Progenitor cell of endocrine pancreas (in vitro differentiated cells): ENCODE results near the gene TIRAP. TPM values are rescaled to one million over a fixed set of nuclear protein-coding genes. Genes with fewer than 3 reads are reported as not detected.

Experiments used
- DNase-seq: peaks from one replicate; pipeline ENCODE4 v3.0.0; 2021; ENCODE audit warnings: low spot score; ENCODE audit not compliant: unreplicated experiment
- H3K27ac Mint-ChIP-seq: 2 replicates; pipeline ENCODE4 v1.8.0; 2021; ENCODE audit warnings: mild to moderate bottlenecking, moderate library complexity, mixed read lengths
- H3K27me3 Mint-ChIP-seq: 2 replicates; pipeline ENCODE4 v1.8.0; 2021; ENCODE audit warnings: mixed read lengths
- H3K36me3 Mint-ChIP-seq: 2 replicates; pipeline ENCODE4 v1.8.0; 2022; ENCODE audit warnings: mixed read lengths; ENCODE audit not compliant: insufficient read depth
- H3K4me1 Mint-ChIP-seq: 2 replicates; pipeline ENCODE4 v1.8.0; 2021; ENCODE audit warnings: low read depth, mixed read lengths
- H3K4me3 Mint-ChIP-seq: 2 replicates; pipeline ENCODE4 v1.8.0; 2021; ENCODE audit warnings: low read depth, mild to moderate bottlenecking, moderate library complexity, mixed read lengths
- H3K9me3 Mint-ChIP-seq: 2 replicates; pipeline ENCODE4 v1.8.0; 2021; ENCODE audit warnings: low read depth, mixed read lengths
- CTCF ChIP-seq: fragments of 200-600 bp; sonication (generic); IDR thresholded peaks from one replicate; pipeline ENCODE4 v1.5.0; 2021; ENCODE audit warnings: antibody characterized with exemption, mild to moderate bottlenecking; ENCODE audit not compliant: unreplicated experiment
- total RNA-seq: library from RNA; stranded (reverse); gene quantifications from 2 replicates; pipeline ENCODE4 v1.2.1, GENCODE V29; 2021

The TIRAP gene
- total RNA-seq, 1 donor from 2014 or later = 12.8 TPM

GRCh38 chr11:126340960-126341606 lies 58.2 kb downstream of the TIRAP start:
- peaks cover 6% of the 10 kb centered on the region for H3K36me3 Mint-ChIP-seq
- H3K27me3 Mint-ChIP-seq = no peaks in the 10 kb centered on the region
- H3K4me1 Mint-ChIP-seq = peaks cover 15% of the 10 kb centered on the region
- TF ChIP-seq CTCF = no peak
- H3K4me3 Mint-ChIP-seq = no peak overlapping the region
- no peaks in the 10 kb centered on the region for H3K9me3 Mint-ChIP-seq
- H3K27ac Mint-ChIP-seq = no peak overlapping the region
- no peak for DNase-seq

GRCh38 chr11:126341760-126342161 lies 58.9 kb downstream of the TIRAP start:
- H3K36me3 Mint-ChIP-seq = peaks cover 4% of the 10 kb centered on the region
- H3K27ac Mint-ChIP-seq = no peak overlapping the region
- no peak overlapping the region for H3K4me3 Mint-ChIP-seq
- peaks cover 18% of the 10 kb centered on the region for H3K4me1 Mint-ChIP-seq
- H3K27me3 Mint-ChIP-seq = no peaks in the 10 kb centered on the region
- TF ChIP-seq CTCF = no peak
- H3K9me3 Mint-ChIP-seq = no peaks in the 10 kb centered on the region
- DNase-seq = no peak

- no peak for DNase-seq
- Mint-ChIP-seq H3K4me3 (no peak overlapping the region), H3K9me3 (no peaks in the 10 kb centered on the region), H3K36me3 (peaks cover 4% of the 10 kb centered on the region), H3K27me3 (no peaks in the 10 kb centered on the region), H3K27ac (no peak overlapping the region), H3K4me1 (peaks cover 13% of the 10 kb centered on the region)
- no peak for TF ChIP-seq CTCF
Measured at GRCh38 chr11:126343051-126343450, 60.2 kb downstream of the TIRAP start.

Other genes starting within 250 kb of the TIRAP start
- gene CDON, start 220.2 kb upstream of the TIRAP start, total RNA-seq = 24.9 and 26.4 TPM in 2 replicates
- 41.0 and 44.1 TPM in 2 replicates for gene RPUSD4, start 71.4 kb upstream of the TIRAP start, total RNA-seq
- 32.4 and 35.2 TPM in 2 replicates for gene FAM118B, start 71.3 kb upstream of the TIRAP start, total RNA-seq
- gene SRPRA, start 14.2 kb upstream of the TIRAP start, total RNA-seq = 79.2 and 80.9 TPM in 2 replicates
- 63.8 and 64.7 TPM in 2 replicates for gene FOXRED1, start 13.9 kb upstream of the TIRAP start, total RNA-seq
- 14.1 and 17.9 TPM in 2 replicates for gene DCPS, start 21.0 kb downstream of the TIRAP start, total RNA-seq
- gene ST3GAL4, start 72.6 kb downstream of the TIRAP start, total RNA-seq = 7.8 and 8.8 TPM in 2 replicates